RKO (cell line): ENCODE measurements around the gene PIK3C2G.
"Not testable (repeated sequence)": the region's sequence is repeated elsewhere in the genome, so short reads cannot be mapped to it uniquely, and the experiment has no call there.

Experiments used
- DNase-seq: peaks from one replicate; pipeline ENCODE4 v3.0.0-alpha.2; 2016; ENCODE audit warnings: low spot score

The PIK3C2G gene

GRCh38 chr12:18472304-18472703 is 211.0 kb downstream of the PIK3C2G start:
- no peak for DNase-seq

GRCh38 chr12:18472806-18473205 is 211.5 kb downstream of the PIK3C2G start:
- DNase-seq, result no peak

- no peak for DNase-seq
Measured at GRCh38 chr12:18476861-18477260, 215.5 kb downstream of the PIK3C2G start.

- no peak for DNase-seq
Measured at GRCh38 chr12:18479256-18479655, 217.9 kb downstream of the PIK3C2G start.

GRCh38 chr12:18482601-18483120 is 221.3 kb downstream of the PIK3C2G start:
- DNase-seq, result no peak

- DNase-seq, result no peak
Measured at GRCh38 chr12:18483698-18484325, 222.5 kb downstream of the PIK3C2G start.

GRCh38 chr12:18486036-18486435 is 224.7 kb downstream of the PIK3C2G start:
- no peak for DNase-seq

GRCh38 chr12:18487509-18487908 is 226.2 kb downstream of the PIK3C2G start:
- no peak for DNase-seq

- no peak for DNase-seq
Measured at GRCh38 chr12:18492372-18493025, 231.2 kb downstream of the PIK3C2G start.

GRCh38 chr12:18496156-18496555 is 234.8 kb downstream of the PIK3C2G start:
- DNase-seq, result no peak

GRCh38 chr12:18500160-18500574 is 238.8 kb downstream of the PIK3C2G start:
- not testable (repeated sequence) for DNase-seq

GRCh38 chr12:18500736-18501135 is 239.4 kb downstream of the PIK3C2G start:
- not testable (repeated sequence) for DNase-seq

GRCh38 chr12:18502422-18502968 is 241.2 kb downstream of the PIK3C2G start:
- no peak for DNase-seq

- DNase-seq, result no peak
Measured at GRCh38 chr12:18521461-18521860, 260.1 kb downstream of the PIK3C2G start.

GRCh38 chr12:18522806-18523205 is 261.5 kb downstream of the PIK3C2G start:
- DNase-seq, result no peak

- DNase-seq, result not testable (repeated sequence)
Measured at GRCh38 chr12:18542497-18542896, 281.2 kb downstream of the PIK3C2G start.

- DNase-seq, result no peak
Measured at GRCh38 chr12:18546399-18546798, 285.1 kb downstream of the PIK3C2G start.

- no peak for DNase-seq
Measured at GRCh38 chr12:18549598-18549997, 288.3 kb downstream of the PIK3C2G start.

- DNase-seq, result no peak
Measured at GRCh38 chr12:18551106-18551505, 289.8 kb downstream of the PIK3C2G start.

GRCh38 chr12:18551701-18552100 is 290.4 kb downstream of the PIK3C2G start:
- DNase-seq, result no peak

GRCh38 chr12:18552829-18553228 is 291.5 kb downstream of the PIK3C2G start:
- DNase-seq, result no peak

GRCh38 chr12:18556161-18556560 is 294.8 kb downstream of the PIK3C2G start:
- no peak for DNase-seq

GRCh38 chr12:18559242-18559641 is 297.9 kb downstream of the PIK3C2G start:
- no peak for DNase-seq
